GM12872 (cell line): ENCODE data around the gene NR2F1.

ENCODE experiments used
- TF ChIP-seq, protein P1 (sequence below): IDR thresholded peaks from 3 replicates; pipeline ENCODE4 v1.5.1; 2011; ENCODE audit warnings: low read depth, mild to moderate bottlenecking, low read length, moderate library complexity; ENCODE audit not compliant: insufficient read depth

Gene NR2F1

DNA sequence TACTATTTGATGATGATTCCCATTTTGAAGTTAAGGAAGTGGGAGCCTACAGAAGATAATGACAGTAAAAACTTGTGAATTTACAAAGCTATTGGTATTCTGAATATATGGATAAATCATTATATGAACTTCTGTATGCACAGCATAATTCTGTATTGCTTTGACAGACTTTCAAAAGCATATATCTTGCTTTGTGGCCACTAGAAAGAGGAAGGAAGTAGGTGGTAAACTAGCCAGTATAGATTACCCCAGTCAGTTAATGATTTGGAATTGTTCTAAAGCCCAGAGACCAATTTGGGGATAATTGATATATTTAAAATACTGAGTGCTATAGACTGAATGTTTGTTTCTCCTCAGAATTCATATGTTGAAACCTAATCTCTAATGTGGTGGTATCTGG is 53.0 kb downstream of the NR2F1 start:
- TF ChIP-seq, protein P1, sequence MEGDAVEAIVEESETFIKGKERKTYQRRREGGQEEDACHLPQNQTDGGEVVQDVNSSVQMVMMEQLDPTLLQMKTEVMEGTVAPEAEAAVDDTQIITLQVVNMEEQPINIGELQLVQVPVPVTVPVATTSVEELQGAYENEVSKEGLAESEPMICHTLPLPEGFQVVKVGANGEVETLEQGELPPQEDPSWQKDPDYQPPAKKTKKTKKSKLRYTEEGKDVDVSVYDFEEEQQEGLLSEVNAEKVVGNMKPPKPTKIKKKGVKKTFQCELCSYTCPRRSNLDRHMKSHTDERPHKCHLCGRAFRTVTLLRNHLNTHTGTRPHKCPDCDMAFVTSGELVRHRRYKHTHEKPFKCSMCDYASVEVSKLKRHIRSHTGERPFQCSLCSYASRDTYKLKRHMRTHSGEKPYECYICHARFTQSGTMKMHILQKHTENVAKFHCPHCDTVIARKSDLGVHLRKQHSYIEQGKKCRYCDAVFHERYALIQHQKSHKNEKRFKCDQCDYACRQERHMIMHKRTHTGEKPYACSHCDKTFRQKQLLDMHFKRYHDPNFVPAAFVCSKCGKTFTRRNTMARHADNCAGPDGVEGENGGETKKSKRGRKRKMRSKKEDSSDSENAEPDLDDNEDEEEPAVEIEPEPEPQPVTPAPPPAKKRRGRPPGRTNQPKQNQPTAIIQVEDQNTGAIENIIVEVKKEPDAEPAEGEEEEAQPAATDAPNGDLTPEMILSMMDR: no peak

- TF ChIP-seq, protein P1: no peak
These were observed 53.8 kb downstream of the NR2F1 start for GRCh38 chr5:93636837-93637236.

- TF ChIP-seq, protein P1: no peak
These were observed 54.7 kb downstream of the NR2F1 start for GRCh38 chr5:93637697-93638096.

DNA sequence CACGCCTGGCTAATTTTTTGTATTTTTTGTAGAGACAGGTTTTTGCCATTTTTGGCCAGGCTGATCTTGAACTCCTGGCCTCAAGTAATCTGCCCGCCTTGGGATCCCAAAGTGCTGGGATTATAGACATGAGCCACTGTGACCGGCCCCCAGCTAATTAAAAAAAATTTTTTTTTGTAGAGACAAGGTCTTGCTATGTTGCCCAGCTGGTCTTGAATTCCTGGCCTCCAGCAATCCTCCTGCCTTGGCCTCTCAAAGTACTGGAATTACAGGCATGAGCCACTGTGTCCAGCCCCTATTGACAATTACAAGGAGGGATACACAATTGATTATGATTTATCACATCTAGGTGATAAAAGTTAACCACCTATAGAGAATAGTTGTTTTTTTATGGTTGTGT is 59.5 kb downstream of the NR2F1 start:
- TF ChIP-seq, protein P1: no peak
